Measurements from ENCODE around the gene CDK5RAP2. TPM values are rescaled to one million over a fixed set of nuclear protein-coding genes. Genes with fewer than 3 reads are reported as not detected.

The CDK5RAP2 gene
- polyA plus RNA-seq, 4 donors = 15.7 to 49.3 (median 18.9) TPM

DNA sequence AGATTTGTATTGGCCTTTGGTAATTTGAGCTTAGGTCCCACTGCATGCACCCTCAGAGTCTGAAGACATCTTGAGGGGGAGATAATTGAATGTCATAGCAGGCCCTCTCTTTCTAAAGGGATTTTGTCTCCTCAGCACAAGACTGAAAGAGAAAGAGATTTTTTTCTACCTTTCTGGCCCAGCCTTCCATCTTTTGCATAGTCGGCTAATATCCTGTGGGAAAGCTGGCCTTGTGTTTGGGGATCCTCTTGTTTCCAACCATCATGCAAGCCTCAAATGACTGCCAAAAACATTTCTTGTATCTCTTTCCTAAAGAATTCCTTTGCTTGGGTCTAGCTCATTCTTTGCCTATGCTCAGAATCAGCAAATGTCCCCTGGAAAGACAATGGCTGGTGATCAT is 42.0 kb upstream of the CDK5RAP2 start:
- FAIRE-seq = no peak
- no peak overlapping the region for H3K4me3 ChIP-seq (ENCODE audit: low read depth in 1 of 3, low read length in 3 of 3)
- peaks cover 3 to 4% (median 3%) of the 10 kb centered on the region in 3 donors for H3K36me3 ChIP-seq (ENCODE audit: control insufficient read depth in 3 of 3, insufficient read depth in 2 of 3, low read depth in 1 of 3, low read length in 3 of 3)
- H3K27ac ChIP-seq (ENCODE audit: low read depth in 1 of 3, low read length in 2 of 3) = no peak overlapping the region
- DNase-seq = no peak
- WGBS, 3 donors = 93 to 100% (median 95%) methylated on average over 1 of the region's 1 CpG
- no peaks in the 10 kb centered on the region for H3K9me3 ChIP-seq (ENCODE audit: control insufficient read depth in 2 of 2, insufficient read depth in 1 of 2, low read depth in 1 of 2, low read length in 1 of 2)
- no peaks in the 10 kb centered on the region for H3K27me3 ChIP-seq (ENCODE audit: control insufficient read depth in 3 of 3, insufficient read depth in 3 of 3, low read length in 3 of 3)
- H3K4me1 ChIP-seq (ENCODE audit: control insufficient read depth in 3 of 3, insufficient read depth in 2 of 3, low read depth in 1 of 3, low read length in 2 of 3) = no peaks in the 10 kb centered on the region

DNA sequence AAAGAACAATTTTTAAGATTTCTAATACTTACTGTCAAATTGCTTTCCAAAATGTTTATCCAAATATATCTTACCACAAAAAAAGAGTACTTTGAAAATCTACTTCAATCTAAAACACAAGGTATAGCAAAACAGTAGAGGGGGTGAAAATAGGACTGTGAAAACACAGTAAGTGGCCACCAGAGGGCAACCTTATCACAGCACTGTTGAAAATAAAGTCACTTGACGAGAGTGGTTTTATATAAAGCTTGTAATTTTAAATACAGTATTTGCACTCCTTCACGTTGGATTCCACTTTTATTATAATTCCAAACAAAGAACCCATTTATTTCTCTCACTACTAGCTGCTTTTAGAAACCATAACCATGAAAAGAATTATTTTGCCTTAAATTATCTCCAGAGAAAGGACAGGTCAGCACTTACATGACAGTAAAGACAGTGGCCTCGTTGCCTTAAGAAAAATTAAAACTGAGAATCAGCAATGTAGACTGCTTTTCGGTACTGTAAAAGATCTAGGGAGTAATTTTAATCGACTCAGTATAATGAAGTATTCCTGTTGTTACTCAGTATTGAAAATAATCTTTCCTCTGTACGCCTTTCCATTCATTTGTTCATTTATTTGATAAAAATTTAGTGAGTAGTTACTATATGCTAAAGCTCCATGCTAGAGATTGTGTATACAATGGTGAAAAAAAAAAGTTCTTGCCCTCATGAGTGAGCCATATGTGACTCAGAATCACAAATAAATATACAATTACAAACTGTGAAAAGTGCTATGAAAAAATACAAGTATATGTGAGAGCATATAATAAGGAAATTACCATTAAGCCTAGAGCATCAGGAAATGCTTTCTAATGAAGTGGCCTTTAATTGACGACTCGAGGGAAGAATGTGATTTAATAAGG is 40.0 kb upstream of the CDK5RAP2 start:
- H3K27ac ChIP-seq (ENCODE audit: low read depth in 1 of 3, low read length in 2 of 3) = no peak overlapping the region
- no peaks in the 10 kb centered on the region for H3K4me1 ChIP-seq (ENCODE audit: control insufficient read depth in 3 of 3, insufficient read depth in 2 of 3, low read depth in 1 of 3, low read length in 2 of 3)
- no peaks in the 10 kb centered on the region for H3K27me3 ChIP-seq (ENCODE audit: control insufficient read depth in 3 of 3, insufficient read depth in 3 of 3, low read length in 3 of 3)
- DNase-seq (peak; percentile 77 to 82), FAIRE-seq (peak; percentile 65)
- 50 to 54% (median 50%) methylated on average over 8 of the region's 8 CpGs for WGBS, 3 donors
- peaks cover 3 to 6% (median 4%) of the 10 kb centered on the region in 3 donors for H3K36me3 ChIP-seq (ENCODE audit: control insufficient read depth in 3 of 3, insufficient read depth in 2 of 3, low read depth in 1 of 3, low read length in 3 of 3)
- H3K4me3 ChIP-seq (ENCODE audit: low read depth in 1 of 3, low read length in 3 of 3) = no peak overlapping the region
- H3K9me3 ChIP-seq (ENCODE audit: control insufficient read depth in 2 of 2, insufficient read depth in 1 of 2, low read depth in 1 of 2, low read length in 1 of 2) = no peaks in the 10 kb centered on the region

DNA sequence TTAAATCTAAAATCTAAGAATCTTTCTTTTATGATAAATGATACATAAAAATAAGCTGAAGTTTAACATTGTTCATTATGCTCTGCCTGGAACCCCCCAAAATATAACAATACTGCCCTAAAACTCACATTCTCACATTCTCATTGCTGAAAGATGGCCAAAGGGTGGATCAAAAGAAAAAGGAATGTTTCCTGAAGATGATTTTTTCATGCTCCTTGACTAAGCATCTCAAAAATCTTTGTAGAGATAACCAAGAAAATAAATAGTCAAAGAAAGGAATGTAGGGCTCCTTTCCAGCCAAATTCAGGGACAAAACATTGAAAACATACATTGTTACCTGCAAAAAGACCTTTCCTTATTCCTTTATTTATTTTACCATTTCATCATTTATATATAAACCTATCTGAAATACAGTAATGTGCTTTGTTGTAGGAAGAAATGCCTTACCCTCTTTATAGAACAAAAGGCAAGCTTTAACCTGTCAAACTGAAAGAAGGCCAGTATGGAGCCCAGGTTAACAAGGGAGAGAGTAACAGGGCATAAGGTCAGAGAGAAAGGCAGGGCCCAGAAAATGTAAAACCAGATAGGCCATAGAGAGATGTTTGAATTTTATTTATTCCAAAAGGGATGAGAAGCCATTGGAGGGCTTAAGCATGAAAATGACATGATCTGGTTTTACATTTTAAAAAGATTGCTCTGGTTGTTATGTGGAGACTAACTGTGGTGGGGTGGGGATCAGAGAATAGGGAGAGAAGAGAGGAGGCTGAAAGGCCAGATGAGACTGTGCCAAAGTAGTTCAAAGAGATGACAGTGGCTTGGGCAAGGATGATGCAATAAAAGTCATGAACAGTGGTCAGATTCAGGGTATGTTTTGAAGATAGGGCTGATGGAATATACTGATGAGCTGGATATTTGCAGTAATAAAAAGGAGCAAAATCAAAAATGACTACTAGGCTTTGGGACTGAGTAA is 37.3 kb upstream of the CDK5RAP2 start:
- FAIRE-seq (no peak), DNase-seq (no peak)
- Histone ChIP-seq H3K27me3 (ENCODE audit: control insufficient read depth in 3 of 3, insufficient read depth in 3 of 3, low read length in 3 of 3) (no peaks in the 10 kb centered on the region), H3K4me3 (ENCODE audit: low read depth in 1 of 3, low read length in 3 of 3) (no peak overlapping the region), H3K9me3 (ENCODE audit: control insufficient read depth in 2 of 2, insufficient read depth in 1 of 2, low read depth in 1 of 2, low read length in 1 of 2) (no peaks in the 10 kb centered on the region), H3K27ac (ENCODE audit: low read depth in 1 of 3, low read length in 2 of 3) (no peak overlapping the region), H3K4me1 (ENCODE audit: control insufficient read depth in 3 of 3, insufficient read depth in 2 of 3, low read depth in 1 of 3, low read length in 2 of 3) (no peaks in the 10 kb centered on the region), H3K36me3 (ENCODE audit: control insufficient read depth in 3 of 3, insufficient read depth in 2 of 3, low read depth in 1 of 3, low read length in 3 of 3) (peaks cover 3 to 6% (median 4%) of the 10 kb centered on the region in 3 donors)

DNA sequence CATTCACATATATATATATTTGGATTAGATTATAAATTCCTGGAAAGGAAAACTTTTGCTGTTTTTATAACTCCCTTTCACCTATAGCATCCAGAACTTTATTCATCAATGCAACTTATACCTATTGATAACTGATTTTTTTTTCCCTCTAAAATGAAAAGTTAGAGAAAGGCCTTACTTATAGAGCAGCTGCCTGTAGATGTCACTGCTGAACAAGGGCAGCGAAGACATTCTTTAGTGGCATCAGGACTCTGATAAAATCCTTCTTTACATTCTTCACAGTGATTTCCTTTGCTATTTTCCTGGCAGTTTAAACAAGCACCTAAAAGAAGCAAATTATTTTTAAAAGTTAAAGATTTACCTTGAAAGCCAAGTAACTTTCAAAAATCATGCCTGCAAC is 32.3 kb upstream of the CDK5RAP2 start:
- H3K4me3 ChIP-seq (ENCODE audit: low read depth in 1 of 3, low read length in 3 of 3) = no peak overlapping the region
- DNase-seq (no peak), FAIRE-seq (no peak)
- no peaks in the 10 kb centered on the region for H3K9me3 ChIP-seq (ENCODE audit: control insufficient read depth in 2 of 2, insufficient read depth in 1 of 2, low read depth in 1 of 2, low read length in 1 of 2)
- H3K4me1 ChIP-seq (ENCODE audit: control insufficient read depth in 3 of 3, insufficient read depth in 2 of 3, low read depth in 1 of 3, low read length in 2 of 3) = no peaks in the 10 kb centered on the region
- H3K27me3 ChIP-seq (ENCODE audit: control insufficient read depth in 3 of 3, insufficient read depth in 3 of 3, low read length in 3 of 3) = no peaks in the 10 kb centered on the region
- H3K27ac ChIP-seq (ENCODE audit: low read depth in 1 of 3, low read length in 2 of 3) = no peak overlapping the region
- 87 to 93% (median 92%) methylated on average over 1 of the region's 1 CpG for WGBS, 3 donors
- peaks cover 0 to 3% (median 3%) of the 10 kb centered on the region in 3 donors for H3K36me3 ChIP-seq (ENCODE audit: control insufficient read depth in 3 of 3, insufficient read depth in 2 of 3, low read depth in 1 of 3, low read length in 3 of 3)

DNA sequence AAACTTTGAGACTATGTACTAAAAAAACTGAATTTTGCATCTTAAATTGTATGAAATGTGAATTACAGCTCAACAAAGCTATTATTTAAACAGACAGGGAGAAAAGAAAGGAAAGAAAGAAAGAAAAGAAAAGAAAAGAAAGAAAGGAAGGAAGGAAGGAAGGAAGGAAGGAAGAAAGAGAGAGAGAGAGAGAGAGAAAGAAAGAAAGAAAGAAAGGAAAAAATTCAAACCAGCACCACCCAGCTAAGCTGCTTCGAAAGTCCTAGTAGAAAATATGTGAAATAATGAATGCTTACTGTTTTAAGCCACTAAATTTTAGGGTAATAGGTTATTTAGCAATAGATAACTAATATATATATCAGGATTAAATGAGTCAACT is 31.7 kb upstream of the CDK5RAP2 start:
- Histone ChIP-seq H3K27ac (ENCODE audit: low read depth in 1 of 3, low read length in 2 of 3) (no peak overlapping the region), H3K4me3 (ENCODE audit: low read depth in 1 of 3, low read length in 3 of 3) (no peak overlapping the region), H3K4me1 (ENCODE audit: control insufficient read depth in 3 of 3, insufficient read depth in 2 of 3, low read depth in 1 of 3, low read length in 2 of 3) (no peaks in the 10 kb centered on the region), H3K27me3 (ENCODE audit: control insufficient read depth in 3 of 3, insufficient read depth in 3 of 3, low read length in 3 of 3) (no peaks in the 10 kb centered on the region), H3K9me3 (ENCODE audit: control insufficient read depth in 2 of 2, insufficient read depth in 1 of 2, low read depth in 1 of 2, low read length in 1 of 2) (no peaks in the 10 kb centered on the region), H3K36me3 (ENCODE audit: control insufficient read depth in 3 of 3, insufficient read depth in 2 of 3, low read depth in 1 of 3, low read length in 3 of 3) (peaks cover 0 to 3% (median 3%) of the 10 kb centered on the region in 3 donors)
- FAIRE-seq = no peak
- DNase-seq = no peak
- WGBS, 3 donors = 94% methylated on average over 1 of the region's 1 CpG

DNA sequence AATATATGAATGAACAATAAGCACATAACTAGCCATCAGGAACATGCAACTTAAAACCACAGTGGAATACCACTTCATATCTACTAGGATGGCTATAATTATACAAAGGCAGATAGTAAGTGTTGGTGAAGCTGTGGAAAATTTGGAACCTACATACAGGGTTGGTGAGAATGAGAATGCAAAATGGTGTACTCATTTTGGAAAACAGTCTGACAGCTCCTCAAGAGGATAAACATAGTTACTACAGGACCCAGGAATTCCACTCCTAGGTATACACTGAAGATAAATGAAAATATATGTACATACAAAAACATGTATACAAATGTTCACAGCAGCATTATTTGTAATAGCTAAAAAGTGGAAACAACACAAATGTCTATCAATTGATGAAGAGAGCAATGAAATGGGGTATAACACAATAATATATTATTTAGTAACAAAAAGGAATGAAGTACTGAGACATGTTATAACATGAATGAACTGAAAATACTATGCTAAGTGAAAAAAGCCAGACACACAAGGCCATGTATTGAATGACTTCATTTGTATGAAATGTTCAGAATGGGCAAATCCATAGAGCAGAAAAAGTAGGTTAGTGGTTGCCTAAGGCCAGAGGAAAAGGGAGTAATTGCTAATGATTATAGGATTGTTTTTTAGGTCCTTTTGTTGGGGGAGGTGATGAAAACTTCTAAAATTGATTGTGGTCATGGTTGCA is 31.2 kb upstream of the CDK5RAP2 start:
- no peaks in the 10 kb centered on the region for H3K4me1 ChIP-seq (ENCODE audit: control insufficient read depth in 3 of 3, insufficient read depth in 2 of 3, low read depth in 1 of 3, low read length in 2 of 3)
- H3K36me3 ChIP-seq (ENCODE audit: control insufficient read depth in 3 of 3, insufficient read depth in 2 of 3, low read depth in 1 of 3, low read length in 3 of 3) = peaks cover 0 to 3% (median 3%) of the 10 kb centered on the region in 3 donors
- no peaks in the 10 kb centered on the region for H3K27me3 ChIP-seq (ENCODE audit: control insufficient read depth in 3 of 3, insufficient read depth in 3 of 3, low read length in 3 of 3)
- no peak for FAIRE-seq
- H3K9me3 ChIP-seq (ENCODE audit: control insufficient read depth in 2 of 2, insufficient read depth in 1 of 2, low read depth in 1 of 2, low read length in 1 of 2) = no peaks in the 10 kb centered on the region
- no peak for DNase-seq
- no peak overlapping the region for H3K4me3 ChIP-seq (ENCODE audit: low read depth in 1 of 3, low read length in 3 of 3)
- no peak overlapping the region for H3K27ac ChIP-seq (ENCODE audit: low read depth in 1 of 3, low read length in 2 of 3)

DNA sequence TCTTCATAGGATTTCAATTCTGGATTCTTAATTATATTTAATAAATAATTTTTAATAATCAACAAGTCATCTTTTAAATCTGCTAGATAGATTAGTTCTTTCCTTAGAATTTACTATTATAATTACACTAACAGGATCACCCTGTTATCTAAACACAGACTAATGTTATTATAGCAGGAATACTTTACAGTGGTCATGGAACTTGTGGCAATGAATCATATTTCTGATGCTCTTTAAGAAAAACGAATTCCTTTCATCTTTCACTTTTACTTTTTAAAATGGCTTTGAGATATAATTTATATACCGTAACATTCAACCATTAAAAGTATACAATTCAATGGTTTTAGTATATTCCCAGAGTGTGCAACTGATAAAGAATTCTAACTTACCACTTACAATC is 29.7 kb upstream of the CDK5RAP2 start:
- 87 to 94% (median 91%) methylated on average over 2 of the region's 2 CpGs for WGBS, 3 donors
- H3K36me3 ChIP-seq (ENCODE audit: control insufficient read depth in 3 of 3, insufficient read depth in 2 of 3, low read depth in 1 of 3, low read length in 3 of 3) = peaks cover 0 to 5% (median 3%) of the 10 kb centered on the region in 3 donors
- FAIRE-seq = no peak

DNA sequence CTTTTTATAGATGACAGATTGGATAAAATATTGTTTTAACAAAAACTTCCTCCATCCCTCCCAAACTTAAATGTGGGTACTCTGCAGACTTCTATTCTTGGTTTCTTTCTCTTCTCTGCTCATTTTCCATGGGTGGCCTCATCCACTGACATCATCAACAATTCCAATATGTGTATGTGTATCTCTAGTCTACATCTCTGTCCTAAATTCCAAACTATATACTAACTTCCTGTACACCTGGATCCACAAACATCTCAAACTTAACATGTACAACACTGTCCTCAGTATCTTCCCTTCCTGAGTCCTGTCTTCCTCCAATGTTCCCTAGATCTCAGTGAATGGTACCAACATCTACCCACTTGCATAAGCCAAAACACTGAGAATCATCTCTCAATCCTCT is 28.5 kb upstream of the CDK5RAP2 start:
- H3K4me1 ChIP-seq (ENCODE audit: control insufficient read depth in 3 of 3, insufficient read depth in 2 of 3, low read depth in 1 of 3, low read length in 2 of 3) = no peaks in the 10 kb centered on the region
- no peaks in the 10 kb centered on the region for H3K27me3 ChIP-seq (ENCODE audit: control insufficient read depth in 3 of 3, insufficient read depth in 3 of 3, low read length in 3 of 3)
- no peak overlapping the region for H3K4me3 ChIP-seq (ENCODE audit: low read depth in 1 of 3, low read length in 3 of 3)
- no peaks in the 10 kb centered on the region for H3K9me3 ChIP-seq (ENCODE audit: control insufficient read depth in 2 of 2, insufficient read depth in 1 of 2, low read depth in 1 of 2, low read length in 1 of 2)
- H3K27ac ChIP-seq (ENCODE audit: low read depth in 1 of 3, low read length in 2 of 3) = no peak overlapping the region
- DNase-seq (no peak), FAIRE-seq (no peak)
- H3K36me3 ChIP-seq (ENCODE audit: control insufficient read depth in 3 of 3, insufficient read depth in 2 of 3, low read depth in 1 of 3, low read length in 3 of 3) = peaks cover 0 to 5% (median 3%) of the 10 kb centered on the region in 3 donors

More for the DNA sequence above, 29.7 kb upstream of the CDK5RAP2 start:
- DNase-seq = no peak
- H3K9me3 ChIP-seq (ENCODE audit: control insufficient read depth in 2 of 2, insufficient read depth in 1 of 2, low read depth in 1 of 2, low read length in 1 of 2) = no peaks in the 10 kb centered on the region
- H3K4me3 ChIP-seq (ENCODE audit: low read depth in 1 of 3, low read length in 3 of 3) = no peak overlapping the region
- H3K27me3 ChIP-seq (ENCODE audit: control insufficient read depth in 3 of 3, insufficient read depth in 3 of 3, low read length in 3 of 3) = no peaks in the 10 kb centered on the region
- no peak overlapping the region for H3K27ac ChIP-seq (ENCODE audit: low read depth in 1 of 3, low read length in 2 of 3)
- no peaks in the 10 kb centered on the region for H3K4me1 ChIP-seq (ENCODE audit: control insufficient read depth in 3 of 3, insufficient read depth in 2 of 3, low read depth in 1 of 3, low read length in 2 of 3)
